Measurements from ENCODE around the gene C19orf44. TPM values are rescaled to one million over a fixed set of nuclear protein-coding genes. Genes with fewer than 3 reads are reported as not detected.

Gene C19orf44
- total RNA-seq, 1 experiment from 2014 or later: 9.2 TPM

GRCh38 chr19:16518483-16519229, 22.5 kb downstream of the C19orf44 start:
- BruUV-seq (replicated peaks): no TSS peak
- POLR2A ChIA-PET: interaction anchor here (1.7 kb wide), 1 partner anchor 12 kb away, joined by 4 read pairs; no protein-coding TSS in a partner anchor
- Mint-ChIP-seq H3K4me1 (ENCODE audit: insufficient read depth, unreplicated experiment) (no peaks in the 10 kb centered on the region), H3K27ac (ENCODE audit: low read depth, unreplicated experiment) (no peak overlapping the region), H3K4me3 (ENCODE audit: unreplicated experiment) (no peak overlapping the region), H3K36me3 (ENCODE audit: insufficient read depth, unreplicated experiment) (peaks cover 74% of the 10 kb centered on the region), H3K27me3 (ENCODE audit: insufficient read depth, unreplicated experiment) (no peaks in the 10 kb centered on the region), H3K9me3 (ENCODE audit: unreplicated experiment) (no peaks in the 10 kb centered on the region)
- DNase-seq (ENCODE audit: unreplicated experiment): no peak
- no peak for TF ChIP-seq CTCF (IDR thresholded peaks at IDR 0.05; ENCODE audit: unreplicated experiment)
- intact Hi-C loops (cut with micrococcal nuclease): no loop called here
- CTCF ChIA-PET: no interaction called here

GRCh38 chr19:16519230-16519687, 23.1 kb downstream of the C19orf44 start:
- no peaks in the 10 kb centered on the region for H3K9me3 Mint-ChIP-seq (ENCODE audit: unreplicated experiment)
- no peaks in the 10 kb centered on the region for H3K4me1 Mint-ChIP-seq (ENCODE audit: insufficient read depth, unreplicated experiment)
- no TSS peak for BruUV-seq (replicated peaks)
- TF ChIP-seq CTCF (IDR thresholded peaks at IDR 0.05; ENCODE audit: unreplicated experiment): no peak
- no peak overlapping the region for H3K4me3 Mint-ChIP-seq (ENCODE audit: unreplicated experiment)
- DNase-seq (ENCODE audit: unreplicated experiment): no peak
- intact Hi-C loops (cut with micrococcal nuclease): no loop called here
- H3K27ac Mint-ChIP-seq (ENCODE audit: low read depth, unreplicated experiment): no peak overlapping the region
- CTCF ChIA-PET: interaction anchor here (0.6 kb wide), 1 partner anchor 90 kb away, joined by 3 read pairs; no protein-coding TSS in a partner anchor
- POLR2A ChIA-PET: no interaction called here
- no peaks in the 10 kb centered on the region for H3K27me3 Mint-ChIP-seq (ENCODE audit: insufficient read depth, unreplicated experiment)
- peaks cover 75% of the 10 kb centered on the region for H3K36me3 Mint-ChIP-seq (ENCODE audit: insufficient read depth, unreplicated experiment)

GRCh38 chr19:16520074-16520973, 24.1 kb downstream of the C19orf44 start:
- Mint-ChIP-seq H3K27ac (ENCODE audit: low read depth, unreplicated experiment) (no peak overlapping the region), H3K27me3 (ENCODE audit: insufficient read depth, unreplicated experiment) (no peaks in the 10 kb centered on the region), H3K36me3 (ENCODE audit: insufficient read depth, unreplicated experiment) (peaks cover 78% of the 10 kb centered on the region), H3K4me1 (ENCODE audit: insufficient read depth, unreplicated experiment) (no peaks in the 10 kb centered on the region), H3K4me3 (ENCODE audit: unreplicated experiment) (no peak overlapping the region), H3K9me3 (ENCODE audit: unreplicated experiment) (no peaks in the 10 kb centered on the region)
- POLR2A ChIA-PET: no interaction called here
- BruUV-seq (replicated peaks): no TSS peak
- CTCF ChIA-PET: no interaction called here
- no peak for TF ChIP-seq CTCF (IDR thresholded peaks at IDR 0.05; ENCODE audit: unreplicated experiment)
- no peak for DNase-seq (ENCODE audit: unreplicated experiment)
- intact Hi-C loops (cut with micrococcal nuclease): no loop called here

GRCh38 chr19:16520986-16521624, 24.9 kb downstream of the C19orf44 start:
- intact Hi-C loops (cut with micrococcal nuclease): no loop called here
- no peak overlapping the region for H3K4me3 Mint-ChIP-seq (ENCODE audit: unreplicated experiment)
- no TSS peak for BruUV-seq (replicated peaks)
- no peak for DNase-seq (ENCODE audit: unreplicated experiment)
- CTCF ChIA-PET: no interaction called here
- POLR2A ChIA-PET: no interaction called here
- H3K4me1 Mint-ChIP-seq (ENCODE audit: insufficient read depth, unreplicated experiment): no peaks in the 10 kb centered on the region
- H3K27ac Mint-ChIP-seq (ENCODE audit: low read depth, unreplicated experiment): no peak overlapping the region
- TF ChIP-seq CTCF (IDR thresholded peaks at IDR 0.05; ENCODE audit: unreplicated experiment): no peak
- H3K36me3 Mint-ChIP-seq (ENCODE audit: insufficient read depth, unreplicated experiment): peaks cover 70% of the 10 kb centered on the region
- no peaks in the 10 kb centered on the region for H3K9me3 Mint-ChIP-seq (ENCODE audit: unreplicated experiment)
- H3K27me3 Mint-ChIP-seq (ENCODE audit: insufficient read depth, unreplicated experiment): no peaks in the 10 kb centered on the region

All from MCF 10A (cell line).